ENCODE measurements around the gene MBD6.

The MBD6 gene

DNA sequence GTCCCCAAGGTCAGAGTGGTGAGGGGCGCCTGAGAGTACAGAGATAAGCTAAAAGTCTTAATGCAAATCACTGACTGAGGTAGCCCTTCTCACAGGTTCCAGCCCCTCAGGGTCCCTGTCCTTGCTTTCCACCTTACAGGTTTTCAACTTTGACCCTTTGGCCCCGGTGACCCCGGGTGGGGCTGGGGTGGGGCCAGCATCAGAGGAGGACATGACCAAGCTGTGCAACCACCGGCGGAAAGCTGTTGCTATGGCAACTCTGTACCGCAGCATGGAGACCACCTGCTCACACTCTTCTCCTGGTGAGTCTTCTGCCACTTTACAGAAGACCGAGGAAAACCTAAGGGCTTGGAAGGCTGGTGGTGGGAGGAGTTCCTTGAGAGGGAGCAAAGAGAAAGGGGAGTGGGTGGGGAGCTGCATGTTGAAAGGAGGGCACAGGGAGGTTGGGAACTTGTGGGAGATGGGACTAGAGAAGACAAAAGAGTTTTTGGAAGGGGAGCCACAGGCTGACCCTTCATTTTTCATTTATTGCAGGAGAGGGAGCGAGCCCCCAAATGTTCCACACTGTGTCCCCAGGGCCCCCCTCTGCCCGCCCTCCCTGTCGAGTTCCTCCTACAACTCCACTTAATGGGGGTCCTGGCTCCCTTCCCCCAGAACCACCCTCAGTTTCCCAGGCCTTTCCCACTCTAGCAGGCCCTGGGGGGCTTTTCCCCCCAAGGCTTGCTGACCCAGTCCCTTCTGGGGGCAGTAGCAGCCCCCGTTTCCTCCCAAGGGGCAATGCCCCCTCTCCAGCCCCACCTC is 2.4 kb downstream of the MBD6 start:
- Mint-ChIP-seq H3K27me3 (no peaks in the 10 kb centered on the region), H3K4me3 (peak overlapping the region; percentile 97 to 99), H3K4me1 (peaks cover 34 to 70% of the 10 kb centered on the region in 2 donors), H3K9me3 (no peaks in the 10 kb centered on the region), H3K36me3 (peaks cover 37 to 51% of the 10 kb centered on the region in 2 donors), H3K27ac (peak overlapping the region; percentile 88)
- ATAC-seq (replicated peaks) = no peak
- DNase-seq = no peak

- peak overlapping the region; percentile 25 to 35 for H3K4me3 Mint-ChIP-seq
- no peak for ATAC-seq (replicated peaks)
Measured at GRCh38 chr12:57525615-57526383, 3.2 kb downstream of the MBD6 start.

DNA sequence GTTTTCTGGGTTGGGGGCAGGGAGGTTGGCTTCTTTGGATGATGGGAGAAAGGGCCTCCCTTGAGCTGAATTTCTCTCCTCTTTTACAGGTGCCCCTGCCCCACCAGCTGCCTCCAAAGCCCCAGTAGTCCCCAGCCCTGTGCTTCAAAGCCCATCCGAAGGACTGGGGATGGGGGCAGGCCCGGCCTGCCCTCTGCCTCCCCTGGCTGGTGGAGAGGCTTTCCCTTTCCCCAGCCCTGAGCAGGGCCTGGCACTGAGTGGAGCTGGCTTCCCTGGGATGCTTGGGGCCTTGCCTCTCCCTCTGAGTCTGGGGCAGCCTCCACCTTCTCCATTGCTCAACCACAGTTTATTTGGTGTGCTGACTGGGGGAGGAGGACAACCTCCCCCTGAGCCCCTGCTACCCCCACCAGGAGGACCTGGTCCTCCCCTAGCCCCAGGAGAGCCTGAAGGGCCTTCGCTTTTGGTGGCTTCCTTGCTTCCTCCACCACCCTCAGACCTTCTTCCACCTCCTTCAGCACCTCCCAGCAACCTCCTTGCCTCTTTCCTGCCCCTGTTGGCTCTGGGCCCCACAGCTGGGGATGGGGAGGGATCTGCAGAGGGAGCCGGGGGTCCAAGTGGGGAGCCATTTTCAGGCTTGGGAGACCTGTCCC is 4.0 kb downstream of the MBD6 start:
- DNase-seq (no peak), ATAC-seq (replicated peaks) (no peak)
- no peaks in the 10 kb centered on the region for H3K9me3 Mint-ChIP-seq
- H3K4me3 Mint-ChIP-seq = peak overlapping the region in 1 of 2 donors; percentile 22
- H3K27ac Mint-ChIP-seq = peak overlapping the region; percentile 88
- peaks cover 38 to 55% of the 10 kb centered on the region in 2 donors for H3K36me3 Mint-ChIP-seq
- peaks cover 30 to 62% of the 10 kb centered on the region in 2 donors for H3K4me1 Mint-ChIP-seq
- no peaks in the 10 kb centered on the region for H3K27me3 Mint-ChIP-seq

More at GRCh38 chr12:57525615-57526383, 3.2 kb downstream of the MBD6 start:
- H3K4me1 Mint-ChIP-seq = peaks cover 34 to 70% of the 10 kb centered on the region in 2 donors
- H3K36me3 Mint-ChIP-seq = peaks cover 38 to 51% of the 10 kb centered on the region in 2 donors
- no peaks in the 10 kb centered on the region for H3K9me3 Mint-ChIP-seq
- H3K27ac Mint-ChIP-seq = peak overlapping the region; percentile 85
- no peak for DNase-seq
- no peaks in the 10 kb centered on the region for H3K27me3 Mint-ChIP-seq

- H3K9me3 Mint-ChIP-seq = no peaks in the 10 kb centered on the region
- H3K4me1 Mint-ChIP-seq = peaks cover 25 to 56% of the 10 kb centered on the region in 2 donors
- DNase-seq (no peak), ATAC-seq (replicated peaks) (no peak)
- peaks cover 38 to 59% of the 10 kb centered on the region in 2 donors for H3K36me3 Mint-ChIP-seq
- peak overlapping the region; percentile 31 for H3K27ac Mint-ChIP-seq
- H3K4me3 Mint-ChIP-seq = peak overlapping the region in 1 of 2 donors; percentile 22
- H3K27me3 Mint-ChIP-seq = no peaks in the 10 kb centered on the region
Measured at GRCh38 chr12:57527184-57527583, 4.6 kb downstream of the MBD6 start.

DNA sequence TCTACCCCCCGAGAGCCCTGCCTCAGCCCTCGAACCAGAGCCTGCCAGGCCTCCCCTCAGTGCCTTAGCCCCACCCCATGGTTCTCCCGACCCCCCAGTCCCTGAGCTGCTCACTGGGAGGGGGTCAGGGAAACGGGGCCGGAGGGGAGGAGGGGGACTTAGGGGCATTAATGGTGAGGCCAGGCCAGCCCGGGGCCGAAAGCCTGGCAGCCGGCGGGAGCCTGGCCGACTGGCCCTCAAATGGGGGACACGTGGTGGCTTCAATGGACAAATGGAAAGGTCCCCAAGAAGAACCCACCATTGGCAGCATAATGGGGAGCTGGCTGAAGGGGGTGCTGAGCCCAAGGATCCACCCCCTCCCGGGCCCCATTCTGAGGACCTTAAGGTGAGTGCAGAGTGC is 5.6 kb downstream of the MBD6 start:
- DNase-seq = no peak
- no peaks in the 10 kb centered on the region for H3K9me3 Mint-ChIP-seq
- H3K27ac Mint-ChIP-seq = peak overlapping the region; percentile 51
- H3K4me3 Mint-ChIP-seq = no peak overlapping the region
- no peaks in the 10 kb centered on the region for H3K27me3 Mint-ChIP-seq
- H3K4me1 Mint-ChIP-seq = peaks cover 23 to 51% of the 10 kb centered on the region in 2 donors
- no peak for ATAC-seq (replicated peaks)
- H3K36me3 Mint-ChIP-seq = peaks cover 45 to 63% of the 10 kb centered on the region in 2 donors

GRCh38 chr12:57528831-57529555 is 6.4 kb downstream of the MBD6 start:
- Mint-ChIP-seq H3K27ac (peak overlapping the region; percentile 75), H3K4me3 (no peak overlapping the region), H3K27me3 (no peaks in the 10 kb centered on the region), H3K36me3 (peaks cover 49 to 67% of the 10 kb centered on the region in 2 donors), H3K4me1 (peaks cover 18 to 43% of the 10 kb centered on the region in 2 donors), H3K9me3 (no peaks in the 10 kb centered on the region)
- ATAC-seq (replicated peaks) (no peak), DNase-seq (no peak)

GRCh38 chr12:57529831-57530230 is 7.2 kb downstream of the MBD6 start:
- no peak for ATAC-seq (replicated peaks)
- peaks cover 47 to 64% of the 10 kb centered on the region in 2 donors for H3K36me3 Mint-ChIP-seq
- H3K27ac Mint-ChIP-seq = peak overlapping the region; percentile 60
- peaks cover 10 to 34% of the 10 kb centered on the region in 2 donors for H3K4me1 Mint-ChIP-seq
- H3K27me3 Mint-ChIP-seq = no peaks in the 10 kb centered on the region
- H3K4me3 Mint-ChIP-seq = no peak overlapping the region
- no peak for DNase-seq
- no peaks in the 10 kb centered on the region for H3K9me3 Mint-ChIP-seq

GRCh38 chr12:57530396-57531142 is 7.9 kb downstream of the MBD6 start:
- DNase-seq (no peak), ATAC-seq (replicated peaks) (no peak)
- H3K36me3 Mint-ChIP-seq = peaks cover 47 to 64% of the 10 kb centered on the region in 2 donors
- H3K4me3 Mint-ChIP-seq = no peak overlapping the region
- H3K27me3 Mint-ChIP-seq = no peaks in the 10 kb centered on the region
- H3K9me3 Mint-ChIP-seq = no peaks in the 10 kb centered on the region
- no peak overlapping the region for H3K27ac Mint-ChIP-seq
- peaks cover 5 to 27% of the 10 kb centered on the region in 2 donors for H3K4me1 Mint-ChIP-seq

GRCh38 chr12:57531836-57532235 is 9.2 kb downstream of the MBD6 start:
- Mint-ChIP-seq H3K9me3 (no peaks in the 10 kb centered on the region), H3K27me3 (no peaks in the 10 kb centered on the region), H3K36me3 (peaks cover 40 to 67% of the 10 kb centered on the region in 2 donors), H3K4me3 (no peak overlapping the region), H3K4me1 (peaks cover 2 to 14% of the 10 kb centered on the region in 2 donors), H3K27ac (peak overlapping the region; percentile 65)
- no peak for ATAC-seq (replicated peaks)
- no peak for DNase-seq

GRCh38 chr12:57533108-57533507 is 10.5 kb downstream of the MBD6 start:
- Mint-ChIP-seq H3K4me1 (peaks cover 2 to 6% of the 10 kb centered on the region in 2 donors), H3K27me3 (no peaks in the 10 kb centered on the region), H3K9me3 (no peaks in the 10 kb centered on the region), H3K27ac (peak overlapping the region; percentile 56), H3K36me3 (peaks cover 39 to 76% of the 10 kb centered on the region in 2 donors), H3K4me3 (no peak overlapping the region)
- no peak for DNase-seq
- no peak for ATAC-seq (replicated peaks)

DNA sequence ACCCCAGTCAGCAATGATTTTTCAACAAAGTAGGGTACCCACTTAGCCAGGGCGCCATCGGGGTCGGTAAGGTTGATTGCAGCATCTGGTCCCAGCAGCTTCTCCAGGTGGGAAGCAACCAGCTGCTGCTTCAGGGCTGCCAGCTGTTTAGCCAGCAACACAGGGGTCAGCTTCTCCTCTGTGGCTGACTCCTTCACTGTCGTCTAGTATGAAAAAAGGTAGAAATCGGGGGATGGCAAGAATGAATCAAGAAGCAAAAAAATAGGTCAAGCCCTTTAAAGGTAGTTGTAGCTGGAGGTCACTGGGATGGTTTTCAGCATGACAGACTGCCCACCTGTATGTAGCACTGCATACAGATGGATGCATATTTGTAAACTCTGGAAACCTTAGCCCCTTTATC is 11.6 kb downstream of the MBD6 start:
- no peak overlapping the region for H3K27ac Mint-ChIP-seq
- peaks cover 37 to 76% of the 10 kb centered on the region in 2 donors for H3K36me3 Mint-ChIP-seq
- H3K9me3 Mint-ChIP-seq = no peaks in the 10 kb centered on the region
- DNase-seq = no peak
- no peak for ATAC-seq (replicated peaks)
- H3K4me1 Mint-ChIP-seq = peaks cover 9 to 17% of the 10 kb centered on the region in 2 donors
- H3K27me3 Mint-ChIP-seq = no peaks in the 10 kb centered on the region
- H3K4me3 Mint-ChIP-seq = no peak overlapping the region

- Mint-ChIP-seq H3K4me3 (no peak overlapping the region), H3K27ac (peak overlapping the region; percentile 3), H3K27me3 (no peaks in the 10 kb centered on the region), H3K36me3 (peaks cover 30 to 75% of the 10 kb centered on the region in 2 donors), H3K9me3 (no peaks in the 10 kb centered on the region), H3K4me1 (peaks cover 7 to 12% of the 10 kb centered on the region in 2 donors)
- DNase-seq (no peak), ATAC-seq (replicated peaks) (no peak)
Measured at GRCh38 chr12:57534991-57535543, 12.4 kb downstream of the MBD6 start.

Data from stimulated activated naive B cell treated with anti-CD40 and anti-IgM and Interleukin-4, amounts not matched to agents 10 μg/mL and 1 μg/mL and 100 μg/mL, for 72 hours (primary cell).